Measurements from ENCODE around the gene TBC1D5.
"Not testable (repeated sequence)": the region's sequence is repeated elsewhere in the genome, so short reads cannot be mapped to it uniquely, and the experiment has no call there.

Gene TBC1D5

DNA sequence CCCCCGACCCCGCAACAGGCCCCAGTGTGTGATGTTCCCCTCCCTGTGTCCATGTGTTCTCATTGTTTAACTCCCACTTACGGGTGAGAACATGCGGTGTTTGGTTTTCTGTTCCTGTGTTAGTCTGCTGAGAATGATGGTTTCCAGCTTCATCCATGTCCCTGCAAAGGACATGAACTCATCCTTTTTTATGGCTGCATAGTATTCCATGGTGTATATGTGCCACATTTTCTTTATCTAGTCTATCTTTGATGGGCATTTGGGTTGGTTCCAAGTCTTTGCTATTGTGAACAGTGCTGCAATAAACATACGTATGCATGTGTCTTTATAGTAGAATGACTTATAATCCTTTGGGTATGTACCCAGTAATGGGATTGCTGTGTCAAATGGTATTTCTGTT lies 349.9 kb downstream of the TBC1D5 start:
- not testable (repeated sequence) for DNase-seq

GRCh38 chr3:17390785-17391184 lies 351.6 kb downstream of the TBC1D5 start:
- no peak for DNase-seq

- no peak for DNase-seq
These were observed 355.3 kb downstream of the TBC1D5 start for GRCh38 chr3:17387108-17387507.

GRCh38 chr3:17386432-17386831 lies 356.0 kb downstream of the TBC1D5 start:
- no peak for DNase-seq

- DNase-seq: no peak
These were observed 357.7 kb downstream of the TBC1D5 start for GRCh38 chr3:17384567-17385296.

GRCh38 chr3:17373304-17373703 lies 369.1 kb downstream of the TBC1D5 start:
- DNase-seq: no peak

DNA sequence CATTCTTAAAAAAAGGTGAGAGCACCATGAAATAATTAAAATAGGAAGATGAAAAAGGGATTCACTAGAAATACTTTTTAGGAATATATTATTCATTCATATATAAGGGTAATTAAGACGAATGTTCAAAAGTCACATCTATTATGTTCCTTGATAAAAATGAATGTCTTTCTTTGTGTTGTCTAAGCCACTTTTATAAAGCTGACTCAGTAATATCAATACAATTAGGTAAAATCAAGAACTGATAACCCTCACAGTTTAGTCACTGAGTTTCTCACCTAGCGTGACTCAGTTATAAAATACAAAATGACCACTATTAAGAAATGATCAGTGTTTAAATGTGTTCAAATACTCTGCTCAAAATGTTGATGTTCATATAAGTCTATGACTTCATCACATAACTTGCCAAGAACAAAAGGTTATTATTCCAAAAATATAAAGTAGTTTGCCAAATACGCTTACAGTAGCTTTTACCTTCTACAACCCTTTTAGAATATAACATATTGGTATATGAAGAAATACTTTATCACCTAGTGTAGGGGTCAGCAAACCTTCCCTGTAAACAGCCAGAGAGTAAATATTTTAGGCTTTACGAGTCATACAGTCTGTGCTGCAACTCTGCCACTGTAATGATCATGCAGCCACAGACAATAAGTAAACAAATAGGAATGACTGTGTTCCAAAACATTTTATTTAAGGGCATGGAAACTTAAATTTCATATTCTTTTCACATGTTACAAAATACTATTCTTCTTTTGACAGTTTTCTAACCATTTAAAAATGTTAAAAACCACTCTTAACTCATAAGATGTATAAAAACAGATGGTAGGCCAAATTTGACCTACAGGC lies 369.8 kb downstream of the TBC1D5 start:
- no peak for DNase-seq

- DNase-seq: no peak
These were observed 372.5 kb downstream of the TBC1D5 start for GRCh38 chr3:17369973-17370372.

- no peak for DNase-seq
These were observed 375.3 kb downstream of the TBC1D5 start for GRCh38 chr3:17367171-17367570.

DNA sequence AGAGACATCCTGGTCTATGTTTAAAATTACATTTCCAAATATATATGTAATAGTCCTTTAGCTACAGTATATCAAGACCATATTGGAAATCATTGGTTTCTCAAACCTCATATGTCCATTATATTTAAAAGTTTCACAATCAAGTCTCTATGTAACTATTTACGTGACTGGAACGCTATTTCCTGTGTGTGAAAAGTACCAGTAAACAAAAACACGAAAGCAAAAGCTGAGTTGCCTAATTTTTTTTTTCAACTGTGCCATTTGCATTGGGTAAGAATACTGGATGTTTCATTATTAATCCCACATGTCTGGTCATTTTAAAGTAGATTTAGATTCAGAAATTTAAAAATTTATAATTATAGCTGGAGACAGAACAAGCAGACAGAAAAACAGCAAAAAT lies 381.4 kb downstream of the TBC1D5 start:
- no peak for DNase-seq

- no peak for DNase-seq
These were observed 382.5 kb downstream of the TBC1D5 start for GRCh38 chr3:17359911-17360310.

GRCh38 chr3:17357035-17357710 lies 385.3 kb downstream of the TBC1D5 start:
- no peak for DNase-seq

DNA sequence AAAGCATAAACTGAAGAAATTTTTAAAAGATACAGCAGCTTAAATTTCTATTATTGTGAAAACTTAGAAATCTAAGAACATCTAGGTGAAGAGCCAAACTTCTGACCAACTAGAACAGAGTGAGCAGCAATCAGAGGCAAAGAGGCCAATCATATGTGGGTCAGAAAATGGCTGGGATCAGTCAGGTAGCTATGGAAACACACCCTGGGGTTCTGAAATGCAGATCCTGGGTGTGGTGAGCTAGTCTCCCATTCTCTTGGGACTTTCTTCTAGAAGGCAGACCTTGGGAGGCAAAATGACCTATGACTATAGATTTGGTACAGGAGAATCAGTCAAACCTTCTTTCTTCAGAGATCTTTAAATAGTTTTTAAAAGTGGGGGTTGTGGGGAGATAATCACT lies 385.8 kb downstream of the TBC1D5 start:
- no peak for DNase-seq

GRCh38 chr3:17355591-17355990 lies 386.8 kb downstream of the TBC1D5 start:
- DNase-seq: no peak

DNA sequence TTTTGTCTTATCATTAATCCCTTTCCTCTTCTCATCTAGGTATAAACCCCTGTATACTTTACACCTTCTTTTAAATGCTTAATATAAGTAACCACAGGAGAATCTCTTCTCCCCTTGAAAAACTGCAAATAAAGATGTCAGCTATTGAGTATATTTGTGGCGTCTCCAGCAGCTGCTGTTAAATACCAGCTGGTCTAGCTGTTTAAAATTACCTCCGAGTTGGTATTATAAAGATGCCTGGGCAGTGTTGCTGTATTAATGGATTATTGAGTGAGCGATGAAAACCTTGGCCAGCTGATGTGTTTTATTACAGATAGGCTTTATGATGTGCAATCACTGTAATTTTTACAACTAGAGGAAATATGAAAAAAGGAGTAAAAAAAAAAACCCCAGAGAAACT lies 388.1 kb downstream of the TBC1D5 start:
- no peak for DNase-seq

DNA sequence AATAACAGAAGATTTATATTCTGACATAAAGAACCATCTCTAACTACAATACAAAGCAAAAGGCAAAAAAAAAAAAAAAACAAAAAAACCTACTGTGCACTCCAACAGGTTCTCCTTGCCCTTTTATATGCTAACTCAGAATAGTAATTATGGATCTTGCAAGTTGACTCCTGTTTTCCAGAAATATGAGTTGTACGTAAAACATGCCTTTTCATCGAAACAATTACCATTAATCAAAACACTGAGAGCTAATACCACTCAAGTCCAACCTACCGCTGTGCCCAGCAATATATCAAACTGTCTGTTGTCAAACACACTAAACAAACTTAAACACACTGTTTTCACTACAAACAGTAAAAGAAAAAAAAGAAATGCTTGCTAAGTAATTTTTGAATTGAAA lies 389.8 kb downstream of the TBC1D5 start:
- DNase-seq: no peak

DNA sequence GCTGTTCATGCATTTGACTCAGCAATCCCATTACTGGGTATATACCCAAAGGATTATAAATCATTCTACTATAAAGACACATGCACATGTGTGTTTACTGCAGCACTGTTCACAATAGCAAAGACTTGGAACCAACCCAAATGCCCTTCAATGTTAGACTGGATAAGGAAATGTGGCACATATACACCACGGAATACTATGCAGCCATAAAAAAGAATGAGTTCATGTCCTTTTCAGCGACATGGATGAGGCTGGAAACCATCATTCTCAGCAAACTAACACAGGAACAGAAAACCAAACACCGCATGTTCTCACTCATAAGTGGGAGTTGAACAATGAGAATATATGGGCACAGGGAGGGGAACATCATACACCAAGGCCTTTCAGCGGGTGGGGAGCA lies 391.2 kb downstream of the TBC1D5 start:
- not testable (repeated sequence) for DNase-seq

- DNase-seq: no peak
These were observed 393.3 kb downstream of the TBC1D5 start for GRCh38 chr3:17349093-17349492.

- no peak for DNase-seq
These were observed 400.3 kb downstream of the TBC1D5 start for GRCh38 chr3:17342119-17342518.

GRCh38 chr3:17340693-17341092 lies 401.7 kb downstream of the TBC1D5 start:
- DNase-seq: no peak

- DNase-seq: no peak
These were observed 402.2 kb downstream of the TBC1D5 start for GRCh38 chr3:17340261-17340660.

DNA sequence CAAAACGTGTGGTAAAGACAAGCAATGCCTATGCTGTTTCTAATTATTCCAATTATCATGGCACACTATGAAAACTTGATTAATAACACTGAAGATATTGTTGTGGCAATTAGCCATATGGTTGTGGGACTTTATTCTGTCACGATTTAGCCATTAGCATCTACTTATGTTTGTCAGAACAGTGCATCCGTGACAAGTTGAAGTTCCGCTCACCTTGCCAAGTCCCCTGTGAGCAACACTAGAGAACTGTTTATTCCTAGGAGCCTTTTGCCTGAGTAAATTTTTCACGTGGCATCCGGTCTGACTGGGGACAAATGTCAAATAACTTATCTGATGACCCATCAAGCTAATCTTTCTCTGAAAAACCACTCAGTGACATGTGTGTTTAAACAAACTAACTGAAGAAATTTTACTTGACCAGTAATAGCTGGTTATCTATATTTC lies 403.3 kb downstream of the TBC1D5 start:
- no peak for DNase-seq

DNA sequence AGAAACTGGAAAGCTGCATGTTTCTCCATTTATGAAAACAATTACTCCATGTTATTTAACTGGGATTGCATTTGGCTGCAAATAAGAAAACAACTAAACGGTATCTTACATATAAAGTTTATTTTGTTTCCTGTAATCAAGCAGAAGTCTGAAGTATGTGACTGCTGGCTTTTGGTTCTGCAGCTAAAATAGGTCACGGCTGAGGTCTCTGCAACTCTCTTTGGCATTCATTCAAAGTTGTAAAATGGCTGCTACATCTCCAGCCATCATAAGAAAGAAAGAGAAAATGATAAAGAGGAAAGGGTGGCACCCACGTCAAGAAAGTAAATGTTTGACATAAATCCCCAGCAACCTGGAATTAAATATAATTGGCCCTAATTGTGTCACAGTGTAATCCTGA lies 406.1 kb downstream of the TBC1D5 start:
- DNase-seq: no peak

- no peak for DNase-seq
These were observed 408.5 kb downstream of the TBC1D5 start for GRCh38 chr3:17333893-17334292.
